Neuron (in vitro differentiated cells): ENCODE data around the gene NEK9.

ENCODE experiments used
- H2AFZ ChIP-seq: one replicate; pipeline ENCODE4 v1.6.1; 2013; ENCODE audit warnings: low read depth, mild to moderate bottlenecking, inconsistent platforms, low read length, moderate library complexity
- H3K27me3 ChIP-seq: one replicate; pipeline ENCODE4 v1.6.1; 2013; ENCODE audit warnings: low read length; ENCODE audit not compliant: insufficient read depth
- H3K36me3 ChIP-seq: one replicate; pipeline ENCODE4 v1.6.1; 2013; ENCODE audit warnings: low read length; ENCODE audit not compliant: insufficient read depth
- H3K4me1 ChIP-seq: one replicate; pipeline ENCODE4 v1.6.1; 2013; ENCODE audit warnings: low read length; ENCODE audit not compliant: insufficient read depth
- H3K4me3 ChIP-seq: 2 replicates; pipeline ENCODE4 v1.5.1; 2013; ENCODE audit warnings: mild to moderate bottlenecking, low read length, moderate library complexity
- H3K9me3 ChIP-seq: one replicate; pipeline ENCODE4 v1.6.1; 2013; ENCODE audit warnings: low read length

NEK9 gene

DNA sequence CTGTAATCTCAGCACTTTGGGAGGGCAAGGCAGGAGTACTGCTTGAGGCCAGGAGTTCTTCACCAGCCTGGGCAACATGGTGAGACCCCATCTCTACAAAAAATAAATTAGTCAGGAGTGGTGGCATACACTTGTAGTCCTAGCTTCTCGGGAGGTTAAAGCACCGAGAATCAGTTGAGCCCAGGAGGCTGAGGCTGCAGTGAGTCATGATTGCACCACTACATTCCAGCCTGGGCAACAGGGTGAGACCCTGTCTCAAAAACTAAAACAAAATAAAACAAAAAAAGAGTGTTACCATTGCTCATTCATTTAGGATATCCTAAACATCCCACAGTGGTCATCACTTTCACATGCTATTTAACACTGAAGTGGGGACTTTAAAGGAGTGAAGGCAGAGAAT is 7.8 kb downstream of the NEK9 start:
- peaks cover 10% of the 10 kb centered on the region for H3K36me3 ChIP-seq
- H2AFZ ChIP-seq: no peak overlapping the region
- no peaks in the 10 kb centered on the region for H3K4me1 ChIP-seq
- no peaks in the 10 kb centered on the region for H3K9me3 ChIP-seq
- no peaks in the 10 kb centered on the region for H3K27me3 ChIP-seq
- H3K4me3 ChIP-seq: no peak overlapping the region

DNA sequence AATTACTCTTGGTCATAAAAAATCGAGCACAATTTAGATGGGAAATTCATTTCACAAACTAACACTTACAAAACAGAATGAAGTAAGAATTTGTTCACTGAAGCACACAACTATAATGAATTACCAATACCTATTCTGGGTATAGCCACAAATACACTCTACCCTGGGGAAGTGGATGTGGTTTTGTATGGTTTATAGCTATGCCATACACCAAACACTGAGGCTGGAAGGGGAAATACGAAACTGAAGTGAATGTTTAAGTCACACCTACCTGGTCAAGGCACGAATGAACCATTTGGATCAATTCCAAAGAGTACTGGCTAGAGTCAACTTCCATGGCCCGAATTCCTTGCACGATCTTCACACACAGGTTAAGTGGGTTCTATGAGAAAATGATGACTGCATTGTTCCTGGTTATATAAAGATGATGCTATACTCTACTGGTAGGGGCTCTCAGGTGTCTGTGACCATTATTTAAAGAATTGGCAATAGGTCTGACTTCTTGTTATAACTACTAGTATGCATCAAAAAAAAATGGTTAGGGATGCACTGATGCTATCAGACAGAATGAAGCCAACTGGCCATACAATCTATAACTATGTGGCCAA is 12.8 kb downstream of the NEK9 start:
- Histone ChIP-seq H3K4me1 (no peaks in the 10 kb centered on the region), H2AFZ (no peak overlapping the region), H3K36me3 (peaks cover 34% of the 10 kb centered on the region), H3K9me3 (no peaks in the 10 kb centered on the region), H3K4me3 (no peak overlapping the region), H3K27me3 (no peaks in the 10 kb centered on the region)

DNA sequence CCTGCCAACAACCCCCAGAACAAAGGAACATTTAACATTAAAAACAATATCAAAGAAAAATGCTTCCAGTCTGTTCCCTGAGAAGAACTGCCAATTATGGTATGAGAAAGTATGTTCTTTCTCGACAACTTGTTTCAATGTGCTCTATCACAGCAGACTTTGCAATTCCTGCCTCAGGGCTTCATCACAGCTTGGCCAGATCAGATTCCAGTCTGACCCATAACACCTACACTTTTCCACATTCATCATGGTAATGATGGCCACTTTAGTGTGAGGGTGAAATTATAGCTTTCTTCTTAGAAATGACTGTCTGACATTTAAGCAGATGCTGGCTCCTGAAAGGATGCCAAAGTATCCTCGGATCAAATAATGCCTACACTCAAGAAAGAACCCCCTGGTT is 17.0 kb downstream of the NEK9 start:
- Histone ChIP-seq H2AFZ (no peak overlapping the region), H3K9me3 (no peaks in the 10 kb centered on the region), H3K4me3 (no peak overlapping the region), H3K4me1 (no peaks in the 10 kb centered on the region), H3K27me3 (no peaks in the 10 kb centered on the region), H3K36me3 (peaks cover 46% of the 10 kb centered on the region)

DNA sequence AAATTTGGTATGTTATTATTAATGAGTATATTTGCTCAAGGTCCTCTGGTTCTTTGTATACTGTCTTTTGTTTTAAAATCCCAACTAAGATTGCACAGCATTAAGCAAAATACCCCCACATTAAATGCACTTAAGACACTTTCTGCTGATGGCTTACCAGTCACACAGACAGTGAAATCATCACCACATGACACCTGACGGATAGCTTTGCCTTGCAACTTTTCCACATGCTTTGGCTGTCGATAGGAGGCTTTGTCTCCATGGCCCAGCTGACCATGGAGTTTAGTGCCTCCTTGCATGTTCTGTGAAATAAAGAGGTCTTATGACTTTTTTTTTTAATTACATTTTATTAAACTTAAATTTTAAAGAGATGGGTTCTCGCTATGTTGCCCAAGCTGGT is 19.7 kb downstream of the NEK9 start:
- Histone ChIP-seq H3K36me3 (peaks cover 36% of the 10 kb centered on the region), H2AFZ (no peak overlapping the region), H3K27me3 (no peaks in the 10 kb centered on the region), H3K4me1 (no peaks in the 10 kb centered on the region), H3K9me3 (no peaks in the 10 kb centered on the region), H3K4me3 (no peak overlapping the region)

DNA sequence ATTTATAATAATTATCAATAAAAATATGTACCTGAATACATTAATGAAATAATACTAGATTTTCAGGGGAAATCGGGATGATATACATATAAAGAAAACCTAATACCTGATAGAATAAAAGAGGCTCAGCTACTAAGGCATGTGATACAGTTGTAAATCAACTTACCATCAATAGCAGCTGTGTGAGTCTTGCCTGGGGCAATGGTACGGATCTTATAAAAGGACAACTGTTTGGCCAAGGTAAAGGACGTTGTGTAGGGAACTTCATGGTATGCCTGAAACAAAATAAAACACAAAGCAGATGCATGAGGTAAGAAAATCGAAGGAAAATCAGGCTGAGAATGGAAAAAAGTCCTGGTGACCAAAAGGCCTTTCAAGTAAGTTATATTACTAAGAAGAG is 25.4 kb downstream of the NEK9 start:
- Histone ChIP-seq H3K36me3 (peaks cover 34% of the 10 kb centered on the region), H3K4me1 (no peaks in the 10 kb centered on the region), H3K27me3 (no peaks in the 10 kb centered on the region), H2AFZ (no peak overlapping the region), H3K4me3 (no peak overlapping the region), H3K9me3 (no peaks in the 10 kb centered on the region)

DNA sequence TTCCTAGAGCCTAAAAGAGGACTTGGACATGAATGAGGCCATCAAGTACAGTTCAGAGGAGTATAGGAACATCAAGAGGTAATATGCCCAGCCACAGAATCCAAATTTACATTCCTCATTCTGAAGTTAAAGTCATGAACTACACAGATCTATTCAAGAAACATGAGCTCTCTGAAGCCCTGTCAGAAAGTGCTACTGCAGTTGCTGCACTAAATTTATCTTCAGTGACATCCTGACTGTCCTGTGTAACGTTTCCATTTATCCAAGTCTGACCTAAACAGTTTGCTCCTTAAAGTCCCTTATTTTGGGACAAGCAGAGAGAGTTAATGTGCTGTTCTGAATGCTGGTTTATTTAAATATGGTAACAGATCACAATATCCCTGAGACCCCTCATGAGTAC is 28.2 kb downstream of the NEK9 start:
- no peak overlapping the region for H3K4me3 ChIP-seq
- H2AFZ ChIP-seq: no peak overlapping the region
- H3K36me3 ChIP-seq: peaks cover 26% of the 10 kb centered on the region
- no peaks in the 10 kb centered on the region for H3K9me3 ChIP-seq
- no peaks in the 10 kb centered on the region for H3K4me1 ChIP-seq
- H3K27me3 ChIP-seq: no peaks in the 10 kb centered on the region

DNA sequence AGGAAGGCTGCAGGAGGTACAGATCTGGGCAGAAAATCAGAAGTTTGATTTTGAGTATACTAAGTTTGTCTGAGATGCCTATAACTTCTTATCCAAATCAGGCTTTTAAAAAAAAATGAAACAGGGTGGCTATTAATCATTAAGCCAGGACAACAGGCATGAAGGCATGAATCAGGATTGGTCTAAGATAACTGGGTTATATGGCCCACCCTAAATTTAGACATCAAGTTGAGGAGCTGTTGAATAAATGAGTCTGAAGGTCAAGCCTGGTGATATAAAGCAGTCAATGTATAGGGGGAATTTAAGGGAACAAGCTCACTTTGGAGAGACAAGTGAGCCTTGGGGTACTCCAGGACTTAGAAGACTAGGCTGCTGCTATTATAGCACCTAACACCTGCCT is 28.6 kb downstream of the NEK9 start:
- H3K4me3 ChIP-seq: no peak overlapping the region
- H3K27me3 ChIP-seq: no peaks in the 10 kb centered on the region
- H2AFZ ChIP-seq: no peak overlapping the region
- no peaks in the 10 kb centered on the region for H3K9me3 ChIP-seq
- H3K36me3 ChIP-seq: peaks cover 23% of the 10 kb centered on the region
- H3K4me1 ChIP-seq: no peaks in the 10 kb centered on the region

DNA sequence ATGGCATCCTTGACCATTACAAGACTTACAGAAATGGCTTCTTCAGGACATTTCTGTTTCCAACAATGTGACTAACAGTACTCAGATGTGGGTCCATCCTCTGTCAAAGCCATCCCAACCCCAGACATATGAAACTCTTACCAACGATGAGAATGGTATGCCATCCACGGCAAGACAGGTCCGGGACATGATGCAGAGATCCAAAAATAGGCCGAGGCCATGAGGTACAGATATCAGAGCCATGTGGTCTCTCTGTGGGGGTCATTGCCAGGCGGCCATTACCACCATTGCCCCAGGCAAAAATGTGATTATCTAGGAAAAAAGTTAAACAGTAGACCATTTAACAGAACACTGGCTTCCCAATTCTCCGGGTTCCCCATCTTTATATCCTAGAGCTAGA is 29.9 kb downstream of the NEK9 start:
- peaks cover 23% of the 10 kb centered on the region for H3K36me3 ChIP-seq
- no peaks in the 10 kb centered on the region for H3K27me3 ChIP-seq
- H3K4me3 ChIP-seq: no peak overlapping the region
- H3K9me3 ChIP-seq: no peaks in the 10 kb centered on the region
- no peaks in the 10 kb centered on the region for H3K4me1 ChIP-seq
- no peak overlapping the region for H2AFZ ChIP-seq

DNA sequence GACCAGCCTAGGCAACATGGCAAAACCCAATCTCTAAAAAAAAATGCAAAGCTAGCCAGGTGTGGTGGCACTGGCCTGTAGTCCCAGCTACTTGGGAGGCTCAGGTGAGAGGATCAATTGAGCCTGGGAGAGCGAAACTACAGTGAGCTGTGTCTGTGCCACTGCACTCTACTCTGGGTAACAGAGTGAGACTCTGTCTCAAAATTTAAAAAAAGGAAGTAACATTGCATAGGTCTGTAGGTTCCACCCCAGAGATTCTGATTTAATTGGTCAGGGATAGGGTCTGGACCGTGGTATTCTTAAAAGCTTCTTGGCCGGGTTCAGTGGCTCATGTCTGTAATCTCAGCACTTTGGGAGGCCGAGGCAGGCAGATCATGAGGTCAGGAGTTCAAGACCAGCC is 31.2 kb downstream of the NEK9 start:
- H3K4me3 ChIP-seq: no peak overlapping the region
- peaks cover 17% of the 10 kb centered on the region for H3K36me3 ChIP-seq
- H3K9me3 ChIP-seq: no peaks in the 10 kb centered on the region
- H3K27me3 ChIP-seq: no peaks in the 10 kb centered on the region
- no peak overlapping the region for H2AFZ ChIP-seq
- no peaks in the 10 kb centered on the region for H3K4me1 ChIP-seq

DNA sequence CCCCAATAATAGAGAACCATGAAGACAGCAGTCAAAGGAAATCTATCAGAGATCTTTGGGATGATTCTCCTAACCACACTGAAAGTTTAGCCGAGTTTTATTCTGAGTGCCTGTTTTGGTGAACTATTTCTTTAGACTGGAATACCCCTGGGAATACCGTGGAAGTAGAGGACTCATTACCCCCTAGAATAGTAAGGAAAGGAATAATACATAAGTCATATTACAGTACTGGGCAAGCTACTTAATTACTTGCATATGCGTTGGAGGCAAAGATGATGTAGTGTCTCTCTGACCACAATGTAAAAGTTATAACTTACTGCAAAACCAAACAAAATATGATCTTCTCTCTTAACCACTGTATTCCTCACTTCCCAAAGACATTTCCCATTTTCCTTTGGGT is 32.0 kb downstream of the NEK9 start:
- no peaks in the 10 kb centered on the region for H3K9me3 ChIP-seq
- no peak overlapping the region for H2AFZ ChIP-seq
- H3K4me1 ChIP-seq: no peaks in the 10 kb centered on the region
- H3K27me3 ChIP-seq: no peaks in the 10 kb centered on the region
- H3K4me3 ChIP-seq: no peak overlapping the region
- H3K36me3 ChIP-seq: peaks cover 15% of the 10 kb centered on the region

DNA sequence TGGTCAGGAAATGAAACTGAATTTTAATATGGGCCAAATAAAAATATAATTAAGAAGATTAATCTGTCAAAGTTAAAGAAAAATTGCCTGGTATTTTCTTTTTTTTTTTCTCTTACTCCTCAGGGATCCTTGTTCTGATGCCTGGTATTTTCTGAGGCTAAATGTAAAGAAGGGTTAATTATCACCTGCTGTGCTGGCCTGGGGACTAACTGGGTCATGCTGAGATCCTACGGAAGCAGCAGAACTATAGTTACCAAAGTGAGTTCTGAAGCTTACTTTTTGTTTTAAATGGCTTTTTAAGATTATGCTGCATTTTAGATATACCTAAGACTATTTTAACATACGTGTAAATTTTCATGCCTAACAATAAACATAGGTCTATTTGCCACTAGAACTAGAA is 34.1 kb downstream of the NEK9 start:
- Histone ChIP-seq H3K36me3 (peaks cover 12% of the 10 kb centered on the region), H3K4me3 (no peak overlapping the region), H3K4me1 (no peaks in the 10 kb centered on the region), H3K9me3 (no peaks in the 10 kb centered on the region), H3K27me3 (no peaks in the 10 kb centered on the region), H2AFZ (no peak overlapping the region)

DNA sequence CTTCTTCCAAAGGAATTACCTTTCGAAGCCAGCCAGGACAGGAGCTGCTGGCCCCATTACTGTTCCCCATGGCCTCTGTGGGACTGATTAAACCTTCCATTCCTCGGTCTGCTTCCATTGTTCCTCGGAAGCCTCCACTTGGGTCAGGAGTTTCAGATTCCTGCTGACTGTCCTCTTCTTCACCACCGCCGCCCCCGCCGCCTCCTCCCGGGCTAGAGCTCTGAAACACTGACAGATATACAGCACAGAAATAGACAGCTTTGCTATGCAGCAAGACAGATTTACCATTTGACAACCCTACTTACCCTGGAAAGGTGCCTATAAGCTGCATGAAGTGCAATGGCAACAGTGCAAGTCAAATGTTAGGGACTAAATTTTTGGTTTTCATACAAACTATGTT is 35.6 kb downstream of the NEK9 start:
- Histone ChIP-seq H3K27me3 (no peaks in the 10 kb centered on the region), H3K36me3 (peaks cover 14% of the 10 kb centered on the region), H3K9me3 (no peaks in the 10 kb centered on the region), H2AFZ (no peak overlapping the region), H3K4me1 (no peaks in the 10 kb centered on the region), H3K4me3 (no peak overlapping the region)

DNA sequence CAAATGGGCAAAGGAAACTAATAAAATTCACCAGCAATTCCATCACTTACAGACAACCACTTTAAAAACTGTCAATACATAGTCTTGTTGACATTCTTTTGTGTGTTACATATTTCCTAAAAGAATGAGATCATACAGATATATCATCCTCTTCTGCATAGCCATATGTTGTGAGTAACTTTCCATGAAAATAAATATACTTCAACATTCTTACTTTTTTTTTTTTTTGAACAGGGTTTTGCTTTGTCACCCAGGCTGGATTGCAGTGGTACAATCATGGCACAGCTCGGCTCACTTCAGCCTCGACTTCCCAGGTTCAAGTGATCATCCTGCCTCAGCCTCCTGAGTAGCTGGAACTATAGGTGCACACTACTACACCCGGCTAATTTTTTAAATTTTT is 36.5 kb downstream of the NEK9 start:
- Histone ChIP-seq H3K36me3 (peaks cover 14% of the 10 kb centered on the region), H3K9me3 (no peaks in the 10 kb centered on the region), H3K27me3 (no peaks in the 10 kb centered on the region), H3K4me1 (no peaks in the 10 kb centered on the region), H2AFZ (no peak overlapping the region), H3K4me3 (no peak overlapping the region)

DNA sequence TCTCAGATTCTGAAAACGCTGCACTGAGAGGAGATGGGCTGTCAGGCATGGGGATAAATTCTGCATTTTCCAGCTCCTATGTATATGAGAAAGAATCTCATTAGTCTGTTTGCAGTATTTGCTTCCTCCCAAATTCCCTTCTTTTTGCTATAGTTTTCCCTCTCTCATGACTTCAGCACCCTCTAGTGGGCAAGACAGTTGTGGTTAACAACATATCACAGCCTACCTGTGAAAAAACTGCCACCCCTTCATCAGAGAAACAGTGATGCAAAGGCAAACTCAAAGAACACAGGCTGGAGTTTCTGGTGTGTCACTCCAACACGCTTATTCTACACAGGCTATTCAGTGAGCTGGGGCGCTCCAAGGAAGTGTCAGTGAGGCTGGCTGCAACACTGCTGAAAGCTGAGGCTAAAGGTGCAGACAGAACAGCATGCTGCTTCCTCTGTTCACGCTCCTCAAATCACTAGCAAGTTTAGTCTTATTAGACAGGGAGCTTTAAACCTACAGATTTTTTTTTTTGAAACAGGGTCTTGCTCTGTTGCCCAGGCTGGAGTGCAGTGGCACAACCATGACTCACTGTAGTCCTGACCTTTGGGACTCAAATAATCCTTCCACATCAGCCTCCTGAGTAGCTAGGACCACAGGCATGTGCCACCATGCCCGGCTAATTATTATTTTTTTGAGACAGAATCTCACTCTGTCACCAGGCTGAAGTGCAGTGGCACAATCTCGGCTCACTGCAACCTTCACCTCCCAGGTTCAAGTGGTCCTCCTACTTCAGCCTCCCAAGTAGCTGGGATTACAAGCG is 38.1 kb downstream of the NEK9 start:
- H3K36me3 ChIP-seq: peaks cover 21% of the 10 kb centered on the region
- no peaks in the 10 kb centered on the region for H3K4me1 ChIP-seq
- H3K4me3 ChIP-seq: no peak overlapping the region
- no peaks in the 10 kb centered on the region for H3K9me3 ChIP-seq
- no peaks in the 10 kb centered on the region for H3K27me3 ChIP-seq
- no peak overlapping the region for H2AFZ ChIP-seq
